Measurements from ENCODE around the gene MOGAT1. TPM values are rescaled to one million over a fixed set of nuclear protein-coding genes. Genes with fewer than 3 reads are reported as not detected.

The MOGAT1 gene
- total RNA-seq, 1 experiment from 2014 or later = not detected

DNA sequence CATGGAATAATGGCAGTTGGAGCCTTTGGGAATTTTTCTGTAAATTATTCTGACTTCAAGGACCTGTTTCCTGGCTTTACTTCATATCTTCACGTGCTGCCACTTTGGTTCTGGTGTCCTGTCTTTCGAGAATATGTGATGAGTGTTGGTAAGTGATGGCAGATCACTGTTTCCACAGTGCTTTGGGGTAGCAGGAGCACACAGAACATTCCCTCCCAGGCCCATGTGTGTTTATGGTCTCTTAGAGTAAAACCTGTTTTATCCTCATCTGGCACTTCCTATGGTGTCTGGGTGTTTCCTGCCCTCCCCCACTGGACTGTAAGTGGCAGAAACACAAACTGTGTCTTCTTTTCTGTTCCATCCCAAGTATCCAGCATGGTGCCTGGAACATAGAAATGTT is 17.9 kb downstream of the MOGAT1 start:
- Histone ChIP-seq H3K4me1 (ENCODE audit: insufficient read depth, low read length) (no peaks in the 10 kb centered on the region), H3K18ac (ENCODE audit: insufficient read length, low read depth, low read length) (no peak overlapping the region), H3K79me1 (ENCODE audit: insufficient read depth, low read depth, low read length, poor library complexity, severe bottlenecking) (no peaks in the 10 kb centered on the region), H4K8ac (replicated peaks; ENCODE audit: insufficient read length, low read depth, low read length) (no peak overlapping the region), H2BK5ac (ENCODE audit: insufficient read length, low read length) (no peak overlapping the region), H2BK120ac (ENCODE audit: low read depth, low read length, poor library complexity, severe bottlenecking) (no peak overlapping the region), H4K20me1 (ENCODE audit: control insufficient read depth, insufficient read depth, insufficient read length) (no peaks in the 10 kb centered on the region), H3K56ac (ENCODE audit: insufficient read length, low read depth, low read length) (no peak overlapping the region), H2AK5ac (ENCODE audit: insufficient read length, low read length) (no peak overlapping the region), H3K9me3 (ENCODE audit: control insufficient read depth, low read depth, low read length) (no peaks in the 10 kb centered on the region), H3T11ph (ENCODE audit: low read length) (no peak overlapping the region), H2BK15ac (ENCODE audit: low read depth, low read length) (no peak overlapping the region), H3K27ac (ENCODE audit: insufficient read length, low read depth, low read length) (no peak overlapping the region), H3K27me3 (ENCODE audit: insufficient read depth, low read length) (no peaks in the 10 kb centered on the region), H4K91ac (ENCODE audit: insufficient read length, low read depth, low read length) (no peak overlapping the region), H3K79me2 (ENCODE audit: insufficient read depth, low read length) (no peaks in the 10 kb centered on the region), H2BK20ac (ENCODE audit: low read depth, low read length, poor library complexity, severe bottlenecking) (no peak overlapping the region), H3K4me2 (ENCODE audit: insufficient read depth, insufficient read length, low read length) (no peak overlapping the region), H3K23ac (ENCODE audit: insufficient read length, low read depth, low read length) (no peak overlapping the region), H3K4ac (ENCODE audit: low read depth, low read length) (no peak overlapping the region), H3K23me2 (ENCODE audit: insufficient read length, low read depth, low read length, poor library complexity, severe bottlenecking) (no peaks in the 10 kb centered on the region), H2AFZ (ENCODE audit: low read length) (no peak overlapping the region), H3K14ac (ENCODE audit: insufficient read depth, low read length) (no peak overlapping the region), H2BK12ac (ENCODE audit: insufficient read length, low read depth, low read length) (no peak overlapping the region), H4K5ac (ENCODE audit: insufficient read length, low read depth, low read length) (no peak overlapping the region), H3K9ac (ENCODE audit: extremely low read depth, insufficient read length, low read length) (no peak overlapping the region)
- Mint-ChIP-seq H3K4me1 (no peaks in the 10 kb centered on the region), H3K27ac (no peak overlapping the region), H3K4me3 (no peak overlapping the region), H3K9me3 (peaks cover 4 to 5% of the 10 kb centered on the region in 2 experiments), H3K27me3 (ENCODE audit: low read depth) (no peaks in the 10 kb centered on the region; the same call in 1 of the 2 replicates), H3K36me3 (ENCODE audit: insufficient read depth in 1 of 3, low read depth in 3 of 3) (peaks cover 3 to 5% (median 3%) of the 10 kb centered on the region in 3 experiments; a peak in 3 of 7 replicates)
- no CpG with 5 or more reads among the region's 2 CpGs for WGBS (ENCODE audit: extremely low coverage, insufficient read length, low lambda C conversion rate)
- no peak for DNase-seq
- TF ChIP-seq CTCF (conservative IDR thresholded peaks at IDR 0.05) = no peak

Measured in H9 (cell line).